GM11168 (cell line): Measurements from ENCODE around the gene CST8.
"Not testable (repeated sequence)": the region's sequence is repeated elsewhere in the genome, so short reads cannot be mapped to it uniquely, and the experiment has no call there.

Source experiments
- in situ Hi-C: fragments of 300-500 bp; cut with MboI; formaldehyde crosslinking; loops from one replicate; pipeline ENCODE4 v1.12.0; 2022; ENCODE audit warnings: low sequenced_read_pairs; ENCODE audit not compliant: unreplicated experiment

The CST8 gene, protein sequence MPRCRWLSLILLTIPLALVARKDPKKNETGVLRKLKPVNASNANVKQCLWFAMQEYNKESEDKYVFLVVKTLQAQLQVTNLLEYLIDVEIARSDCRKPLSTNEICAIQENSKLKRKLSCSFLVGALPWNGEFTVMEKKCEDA

GRCh38 chr20:23490817-23491216 lies at the start of gene CST8:
CST8 (plus strand) TSS chr20:23491117; CDS start chr20:23491668, 551 bp downstream.
- in situ Hi-C loops = loop anchor here (10.0 kb wide), 1 partner anchor 74 kb away; the partner anchor contains the start of gene CST9L

DNA sequence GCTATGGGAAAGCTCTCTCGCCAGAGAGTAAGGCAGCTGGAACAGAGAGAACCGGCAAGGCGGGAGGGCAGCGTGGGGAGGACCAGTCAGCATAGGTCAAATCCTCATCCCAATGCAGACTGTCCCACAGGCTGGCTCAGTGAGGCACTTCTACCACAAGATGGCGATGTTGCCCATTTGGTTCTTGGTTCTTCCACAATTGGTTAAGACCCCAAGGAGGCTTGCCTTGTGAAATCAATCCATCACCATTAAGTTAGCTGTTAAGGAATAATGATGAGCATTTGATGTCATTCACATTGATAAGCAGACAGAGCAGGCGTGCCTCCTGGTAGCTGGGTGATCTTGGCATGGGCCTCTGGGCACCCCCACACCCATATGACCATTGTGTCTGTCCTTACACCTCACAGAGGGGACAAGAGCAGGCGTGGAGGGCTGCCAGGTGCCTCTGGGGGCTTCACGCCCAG lies 49.0 kb upstream of the CST8 start:
- in situ Hi-C loops = loop anchor here (10.0 kb wide), 1 partner anchor 173 kb away; no protein-coding TSS in a partner anchor

DNA sequence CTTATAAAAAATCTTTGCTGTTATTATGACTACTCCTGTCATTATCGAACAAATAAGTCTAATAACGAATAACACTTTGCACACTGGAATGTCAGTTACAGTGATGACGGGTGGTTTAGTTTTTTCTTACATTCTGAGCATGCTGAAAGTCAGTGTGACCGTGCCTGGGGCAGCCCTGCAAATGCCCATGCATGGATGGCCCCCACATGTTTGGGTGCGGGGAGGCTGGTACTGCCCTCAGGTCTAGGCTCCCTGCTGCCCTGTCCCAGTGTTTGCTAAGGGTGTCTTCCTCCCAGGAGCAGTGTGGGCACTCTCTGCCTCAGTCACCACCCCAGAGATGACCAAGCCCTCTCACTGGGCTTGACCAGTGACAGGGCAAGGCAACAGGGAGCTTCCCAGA lies 48.5 kb upstream of the CST8 start:
- in situ Hi-C loops = loop anchor here (10.0 kb wide), 1 partner anchor 172 kb away; no protein-coding TSS in a partner anchor

GRCh38 chr20:23444859-23445258 lies 46.1 kb upstream of the CST8 start:
- in situ Hi-C loops = loop anchor here (10.0 kb wide), 1 partner anchor 170 kb away; no protein-coding TSS in a partner anchor

- in situ Hi-C loops = loop anchor here (10.0 kb wide), 1 partner anchor 169 kb away; no protein-coding TSS in a partner anchor
Observed at GRCh38 chr20:23445596-23446217, 45.2 kb upstream of the CST8 start.

- in situ Hi-C loops = loop anchor here (10.0 kb wide), 1 partner anchor 168 kb away; no protein-coding TSS in a partner anchor
Observed at GRCh38 chr20:23446505-23446904, 44.4 kb upstream of the CST8 start.

- in situ Hi-C loops = loop anchor here (10.0 kb wide), 1 partner anchor 167 kb away; no protein-coding TSS in a partner anchor
Observed at GRCh38 chr20:23448167-23448566, 42.8 kb upstream of the CST8 start.

DNA sequence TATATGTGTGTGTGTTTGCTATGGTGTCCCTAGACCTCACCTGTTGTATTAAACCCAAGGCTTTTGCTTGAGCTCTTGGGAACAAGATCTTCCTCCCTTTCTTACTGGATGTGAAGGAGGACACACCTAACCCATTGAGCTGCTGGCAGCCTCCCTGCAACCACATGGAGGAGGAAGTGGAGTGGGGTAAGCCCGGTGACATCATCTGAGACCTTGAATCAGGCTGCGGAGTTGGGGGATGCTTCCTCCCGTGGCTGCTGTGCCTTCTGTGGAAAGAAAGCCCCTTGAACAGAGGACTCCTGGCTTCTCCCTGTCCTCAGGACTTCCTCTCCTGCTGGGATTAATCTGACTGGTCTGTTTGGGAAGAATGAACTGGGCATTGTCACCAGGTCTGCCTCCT lies 41.5 kb upstream of the CST8 start:
- in situ Hi-C loops = loop anchor here (10.0 kb wide), 1 partner anchor 165 kb away; no protein-coding TSS in a partner anchor

DNA sequence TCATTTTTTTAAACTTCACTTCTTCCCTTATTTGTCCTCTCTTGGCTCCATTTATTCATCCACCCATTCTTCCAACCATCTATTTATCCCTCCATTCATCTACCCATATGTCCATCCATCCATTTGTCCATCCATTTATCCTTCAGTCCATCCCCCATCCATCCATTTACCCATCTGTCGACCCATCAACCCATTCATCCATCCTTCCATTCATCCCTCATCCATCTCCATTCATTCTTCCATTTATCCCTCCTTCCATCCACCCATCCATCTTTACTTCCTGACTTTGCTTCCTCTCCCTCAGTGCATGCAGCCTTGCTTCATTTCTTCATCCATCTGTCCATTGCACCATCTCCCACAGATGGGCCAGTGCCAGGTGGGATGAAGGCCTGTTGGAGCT lies 40.0 kb upstream of the CST8 start:
- in situ Hi-C loops = no loop called here

DNA sequence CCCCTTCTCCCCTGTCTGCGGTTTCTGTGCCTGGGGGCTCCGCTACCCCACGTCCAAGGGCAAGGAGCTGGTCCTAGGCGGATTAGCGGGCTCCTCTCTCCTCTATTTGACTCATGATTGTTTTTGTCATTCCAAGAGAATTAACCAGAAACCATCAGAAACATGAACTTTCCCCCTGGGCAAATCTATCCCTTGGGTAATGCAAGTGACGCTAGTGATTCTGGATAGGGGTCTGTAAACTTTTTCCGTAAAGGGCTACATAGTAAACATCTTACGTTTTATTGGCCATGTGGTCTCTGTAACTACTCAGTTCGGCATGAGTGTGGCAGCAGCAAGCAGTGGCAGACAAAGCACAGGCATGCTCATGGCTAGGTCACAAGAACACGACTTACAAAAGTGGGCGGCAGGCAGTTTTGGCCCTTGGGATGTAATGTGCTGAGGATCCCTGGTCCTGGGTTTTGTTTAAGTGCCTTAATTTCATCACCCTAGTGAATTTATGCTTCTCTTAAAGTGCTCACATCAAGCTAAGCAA lies 38.9 kb upstream of the CST8 start:
- in situ Hi-C loops = no loop called here

DNA sequence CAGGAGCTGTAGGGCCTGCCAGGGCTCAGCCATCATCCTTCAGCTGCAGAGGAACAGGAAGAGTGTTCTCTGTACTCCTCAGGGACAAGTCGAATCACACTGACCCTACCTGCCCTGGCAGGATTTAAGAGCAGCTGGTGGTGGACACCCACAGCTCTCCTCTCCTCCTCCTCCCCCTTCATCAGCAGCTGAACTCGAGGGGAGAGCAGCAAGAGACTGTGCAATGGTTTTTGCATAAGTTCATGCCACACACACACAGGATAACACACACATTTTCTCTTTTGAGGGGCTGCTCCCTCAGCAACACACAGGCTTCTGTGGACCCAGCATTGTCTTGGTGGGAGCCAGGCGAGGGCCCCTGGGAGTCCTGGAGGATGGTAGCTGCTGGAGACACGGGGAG lies 38.1 kb upstream of the CST8 start, which contains the start of gene CST11:
CST11 (minus strand) TSS at position 101 of the 400 bp plus-strand sequence; CDS start at position 36, 65 bp downstream.
- in situ Hi-C loops = no loop called here

- in situ Hi-C loops = no loop called here
Observed at GRCh38 chr20:23453549-23454543, 37.1 kb upstream of the CST8 start.

DNA sequence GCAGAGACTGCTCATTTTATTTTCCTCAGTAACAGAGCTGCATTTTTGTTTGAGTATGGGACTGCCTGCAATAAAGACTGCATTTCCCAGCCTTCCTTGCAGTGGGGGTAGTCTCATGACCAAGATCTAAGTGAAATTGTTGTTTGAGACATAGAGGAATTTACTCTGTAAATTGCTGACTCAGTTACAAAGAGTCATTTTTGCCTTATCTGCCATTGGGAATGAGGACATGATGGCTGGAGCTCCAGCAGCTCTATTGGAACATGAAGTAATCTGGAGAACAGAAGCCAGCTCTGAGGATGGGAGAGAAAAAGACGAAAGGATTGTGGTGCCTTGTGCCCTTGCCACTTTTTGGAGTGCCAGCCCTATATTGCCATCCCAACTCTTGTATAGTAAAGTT lies 36.1 kb upstream of the CST8 start:
- in situ Hi-C loops = no loop called here

DNA sequence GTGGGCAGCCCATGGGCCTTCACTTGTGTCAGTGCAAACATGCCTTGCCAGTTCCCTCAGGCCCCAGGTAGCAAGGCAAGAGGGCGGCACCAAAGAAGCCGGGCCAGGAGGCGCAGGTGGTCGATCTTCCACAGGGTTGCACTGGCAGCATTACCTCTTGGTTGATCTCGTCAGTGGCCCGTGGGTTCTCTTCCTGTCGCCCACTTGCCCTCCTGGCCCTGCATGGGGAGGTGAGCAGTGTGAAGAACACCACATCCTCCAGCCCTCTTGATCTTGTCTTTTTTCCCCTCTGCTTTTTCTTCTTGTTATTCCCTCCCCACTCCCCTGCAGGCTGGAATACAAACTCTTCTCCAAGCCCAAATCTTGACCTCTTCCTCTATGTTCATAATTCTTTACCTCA lies 35.3 kb upstream of the CST8 start:
- in situ Hi-C loops = no loop called here

DNA sequence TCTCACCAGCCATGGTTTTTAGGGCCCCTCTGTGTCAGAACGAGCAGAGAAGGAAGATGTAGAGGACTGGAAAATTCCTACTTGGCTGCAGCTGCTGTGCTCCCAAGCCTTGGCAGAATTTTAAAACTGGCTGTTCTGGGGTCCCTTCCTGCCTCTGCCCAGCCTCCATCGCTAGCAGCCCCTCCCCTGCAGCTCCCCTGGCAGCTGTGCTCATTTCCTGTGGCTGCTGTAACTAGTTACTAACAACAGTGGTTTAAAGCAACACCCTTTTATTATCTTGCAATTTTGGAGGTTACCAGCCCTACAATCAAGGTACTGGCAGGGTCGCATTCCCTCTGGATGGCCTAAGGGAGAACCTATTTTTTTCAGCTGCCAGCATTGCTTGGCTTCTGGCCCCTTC lies 34.5 kb upstream of the CST8 start:
- in situ Hi-C loops = no loop called here

DNA sequence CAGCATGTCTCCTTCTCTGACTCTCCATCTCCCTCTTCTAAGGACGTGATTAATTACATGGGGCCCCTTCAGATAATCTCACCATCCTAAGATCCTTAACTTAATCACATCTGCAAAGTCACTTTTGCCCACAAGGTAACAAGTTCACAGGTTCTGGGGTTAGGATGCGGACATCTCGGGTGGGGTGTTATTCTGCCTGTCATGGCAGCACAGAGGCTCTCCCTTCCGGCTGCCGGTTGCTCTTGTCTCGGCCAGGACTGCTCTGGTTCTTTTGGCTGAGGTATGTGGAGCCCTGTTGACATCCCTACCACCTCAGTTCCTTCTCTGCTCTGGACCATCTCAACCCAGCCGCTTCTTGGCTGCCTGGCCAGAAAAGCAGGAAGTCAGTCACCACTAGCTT lies 34.0 kb upstream of the CST8 start:
- in situ Hi-C loops = no loop called here

DNA sequence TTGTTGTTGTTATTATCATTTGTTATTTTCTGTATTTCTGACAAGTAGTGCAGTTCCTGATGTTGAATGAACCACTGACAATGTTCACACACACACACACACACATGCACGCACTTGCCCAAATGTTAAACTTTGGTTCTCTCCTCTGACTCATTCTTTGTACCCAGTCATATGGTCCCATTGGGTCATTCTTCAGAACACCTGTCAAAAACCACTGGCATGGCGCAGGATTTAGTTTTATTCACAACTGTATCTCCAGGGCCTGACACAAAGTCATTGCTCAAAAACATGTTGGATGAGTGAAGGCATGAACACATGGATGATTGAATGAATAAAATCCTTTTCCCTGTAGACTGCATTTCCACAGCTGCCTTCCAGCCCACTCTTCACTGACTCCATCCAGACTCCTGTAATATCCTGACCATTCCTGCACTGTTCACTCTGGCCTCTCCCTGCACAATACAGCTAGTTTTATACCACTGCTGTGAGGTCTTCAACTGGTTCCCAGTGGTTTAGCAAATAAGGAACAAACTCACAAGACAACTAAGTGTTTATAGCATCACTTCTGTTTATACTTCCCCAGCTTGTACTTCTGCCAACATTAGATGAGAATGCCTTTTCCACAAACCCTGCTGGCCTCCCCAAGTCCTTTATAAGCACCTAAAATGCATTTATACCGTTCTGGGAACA lies 31.3 kb upstream of the CST8 start:
- in situ Hi-C loops = no loop called here

DNA sequence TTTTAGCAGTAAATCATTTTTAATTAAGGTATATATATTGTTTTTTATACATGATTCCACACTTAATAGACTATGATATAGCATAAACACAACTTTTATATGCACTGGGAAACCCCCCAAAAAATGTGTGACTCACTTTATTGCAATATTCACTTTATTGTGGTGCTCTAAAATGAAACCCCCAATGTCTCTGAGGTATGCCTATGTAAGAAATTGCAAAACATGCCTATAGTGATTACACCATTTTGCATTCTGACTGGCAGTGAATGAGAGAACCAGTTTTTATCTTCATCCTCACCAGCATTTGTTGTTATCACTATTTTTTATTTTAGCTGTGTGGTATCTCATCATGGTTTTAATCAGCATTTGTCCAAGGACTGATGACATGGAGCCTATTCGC lies 29.7 kb upstream of the CST8 start:
- in situ Hi-C loops = no loop called here

DNA sequence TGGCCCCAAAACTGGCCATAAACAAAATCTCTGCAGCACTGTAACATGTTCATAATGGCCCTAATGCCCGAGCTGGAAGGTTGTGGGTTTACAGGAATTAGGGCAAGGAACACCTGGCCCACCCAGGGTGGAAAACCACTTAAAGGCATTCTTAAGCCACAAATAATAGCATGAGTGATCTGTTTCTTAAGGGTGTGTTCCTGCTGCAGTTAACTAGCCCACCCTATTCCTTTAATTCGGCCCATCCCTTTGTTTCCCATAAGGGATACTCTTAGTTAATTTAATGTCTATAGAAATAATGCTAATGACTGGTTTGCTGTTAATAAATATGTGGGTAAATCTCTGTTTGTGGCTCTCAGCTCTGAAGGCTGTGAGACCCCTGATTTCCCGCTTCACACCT lies 24.0 kb upstream of the CST8 start:
- in situ Hi-C loops = not testable (repeated sequence)
